HepG2 (cell line): ENCODE measurements around the gene ZP2. TPM values are rescaled to one million over a fixed set of nuclear protein-coding genes. Genes with fewer than 3 reads are reported as not detected.

Experiments
- AHR ChIP-seq: IDR thresholded peaks from 2 replicates; pipeline ENCODE4 v1.6.1; 2018; ENCODE audit warnings: missing genetic modification reagents, missing compliant biosample characterization
- ATF7-NPFF ChIP-seq: sonication (generic); formaldehyde crosslinking; IDR thresholded peaks from 2 replicates; pipeline ENCODE4 v1.8.1; 2023; ENCODE audit warnings: mild to moderate bottlenecking, low read depth, missing genetic modification reagents, moderate library complexity
- BCLAF1 ChIP-seq: fragments of 450-650 bp; IDR thresholded peaks from 2 replicates; pipeline ENCODE4 v1.6.1; 2017; ENCODE audit warnings: mild to moderate bottlenecking
- GMEB1 ChIP-seq: sonication (generic); formaldehyde crosslinking; IDR thresholded peaks from 2 replicates; pipeline ENCODE4 v1.5.1; 2020; ENCODE audit warnings: missing genetic modification reagents, mild to moderate bottlenecking, borderline replicate concordance
- HOXD1 ChIP-seq: sonication (generic); formaldehyde crosslinking; IDR thresholded peaks from 2 replicates; pipeline ENCODE4 v1.5.0; 2020; ENCODE audit warnings: missing genetic modification reagents
- IKZF4 ChIP-seq: sonication (generic); formaldehyde crosslinking; IDR thresholded peaks from 2 replicates; pipeline ENCODE4 v1.5.1; 2020; ENCODE audit warnings: borderline replicate concordance, mild to moderate bottlenecking, low read depth, missing genetic modification reagents; ENCODE audit errors: not compliant biosample characterization
- IRF1 ChIP-seq: sonication (generic); formaldehyde crosslinking; IDR thresholded peaks from 2 replicates; pipeline ENCODE4 v1.4.0; 2020; ENCODE audit warnings: low read depth, mild to moderate bottlenecking, missing genetic modification reagents
- JDP2 ChIP-seq: sonication (generic); formaldehyde crosslinking; IDR thresholded peaks from 2 replicates; pipeline ENCODE4 v1.8.1; 2022; ENCODE audit warnings: missing genetic modification reagents, borderline replicate concordance
- KAT8 ChIP-seq: IDR thresholded peaks from 2 replicates; pipeline ENCODE4 v1.6.1; 2016; ENCODE audit warnings: missing genetic modification reagents, missing compliant biosample characterization
- KDM2A ChIP-seq: sonication (generic); formaldehyde crosslinking; IDR thresholded peaks from 2 replicates; pipeline ENCODE4 v1.4.0; 2020; ENCODE audit warnings: low read depth, missing genetic modification reagents, borderline replicate concordance
- RXRA ChIP-seq: sonication (generic); formaldehyde crosslinking; IDR thresholded peaks from 2 replicates; pipeline ENCODE4 v1.5.1; 2020; ENCODE audit warnings: missing genetic modification reagents
- ZBED4 ChIP-seq: sonication (generic); formaldehyde crosslinking; IDR thresholded peaks from 2 replicates; pipeline ENCODE4 v1.4.0; 2020; ENCODE audit warnings: missing genetic modification reagents, borderline replicate concordance
- ZBTB7A ChIP-seq: sonication (generic); formaldehyde crosslinking; IDR thresholded peaks from 2 replicates; pipeline ENCODE4 v1.8.0; 2022; ENCODE audit warnings: mild to moderate bottlenecking, missing genetic modification reagents
- ZNF331 ChIP-seq: sonication (generic); formaldehyde crosslinking; IDR thresholded peaks from 2 replicates; pipeline ENCODE4 v1.4.0; 2020; ENCODE audit warnings: missing genetic modification reagents
- ZNF350 ChIP-seq: sonication (generic); formaldehyde crosslinking; IDR thresholded peaks from 2 replicates; pipeline ENCODE4 v1.4.0; 2020; ENCODE audit warnings: mild to moderate bottlenecking, low read depth, missing genetic modification reagents, borderline replicate concordance
- ZNF441 ChIP-seq: sonication (generic); formaldehyde crosslinking; IDR thresholded peaks from 2 replicates; pipeline ENCODE4 v1.7.0; 2021; ENCODE audit warnings: missing genetic modification reagents, borderline replicate concordance
- ZNF496 ChIP-seq: sonication (generic); formaldehyde crosslinking; IDR thresholded peaks from 2 replicates; pipeline ENCODE4 v1.8.1; 2023; ENCODE audit warnings: mild to moderate bottlenecking, moderate library complexity, missing genetic modification reagents; ENCODE audit not compliant: insufficient replicate concordance
- ZNF773 ChIP-seq: sonication (generic); formaldehyde crosslinking; IDR thresholded peaks from 2 replicates; pipeline ENCODE4 v1.4.0; 2020; ENCODE audit warnings: missing genetic modification reagents, borderline replicate concordance
- ZNF784 ChIP-seq: sonication (generic); formaldehyde crosslinking; IDR thresholded peaks from 2 replicates; pipeline ENCODE4 v1.5.1; 2020; ENCODE audit warnings: missing genetic modification reagents, mild to moderate bottlenecking, borderline replicate concordance
- ZNF879 ChIP-seq: sonication (generic); formaldehyde crosslinking; IDR thresholded peaks from 2 replicates; pipeline ENCODE4 v1.8.1; 2023; ENCODE audit warnings: missing genetic modification reagents
- polyA plus RNA-seq, 8 experiments: library from polyadenylated mRNA; depleted of rRNA in 3 of 8; stranded (reverse) in 7 of 8; unstranded in 1 of 8; fragments of >200 nt; fragmentation: Illumina TruSeq in 4 of 8; extraction: Trizol in 4 of 8; gene quantifications; 2 replicates each; pipeline versions ENCODE4 v1.2.1 to v1.2.3, GENCODE V29; 2011 to 2016; ENCODE audit warnings: low read depth in 4 of 8, missing spikeins in 1 of 8, mixed read lengths in 1 of 8; ENCODE audit not compliant: insufficient read depth in 1 of 8
- total RNA-seq, 5 experiments: library from RNA; depleted of rRNA; stranded (reverse); fragments of >200 nt; fragmentation: Illumina TruSeq; extraction: Trizol; gene quantifications; 2 replicates each; pipeline ENCODE4 v1.2.3, GENCODE V29; 2016; ENCODE audit warnings: low read depth in 1 of 5

The ZP2 gene
- total and polyA plus RNA-seq, 2 of the 13 experiments (the other 11 are each of a cell fraction or from before 2014, with no cell fraction given), result not detected

- TF ChIP-seq ZNF784 (no peak), ZNF496 (CRISPR knock-in tag) (no peak), BCLAF1 (no peak), ZNF331 (CRISPR knock-in tag) (no peak; the same call in 1 of the 2 replicates), AHR (CRISPR knock-in tag) (no peak; the same call in 1 of the 2 replicates), ZNF441 (CRISPR knock-in tag) (no peak; the same call in 1 of the 2 replicates), ZNF350 (CRISPR knock-in tag) (no peak; the same call in 1 of the 2 replicates), ATF7-NPFF (no peak), IRF1 (CRISPR knock-in tag) (no peak), ZBED4 (CRISPR knock-in tag) (0 out of 2 replicates have a peak, but pooled peaks have one; percentile 31), ZNF773 (no peak), KDM2A (CRISPR knock-in tag) (peak; percentile 22; the same call in 1 of the 2 replicates), ZBTB7A (CRISPR knock-in tag) (no peak), ZNF879 (CRISPR knock-in tag) (no peak), RXRA (CRISPR knock-in tag) (peak; percentile 91; the same call in 1 of the 2 replicates), GMEB1 (CRISPR knock-in tag) (0 out of 2 replicates have a peak, but pooled peaks have one; percentile 33), HOXD1 (CRISPR knock-in tag) (peak; percentile 72; the same call in 1 of the 2 replicates), JDP2 (no peak), IKZF4 (no peak), KAT8 (CRISPR knock-in tag) (peak; percentile 71)
These were observed 25.1 kb downstream of the ZP2 start (continued) for GRCh38 chr16:21186326-21186691.
